ENCODE data around the gene NTN4. TPM values are rescaled to one million over a fixed set of nuclear protein-coding genes. Genes with fewer than 3 reads are reported as not detected.
"Not testable (repeated sequence)": the region's sequence is repeated elsewhere in the genome, so short reads cannot be mapped to it uniquely, and the experiment has no call there.

The NTN4 gene
- total RNA-seq, 1 donor from 2014 or later, result 0.13 TPM

DNA sequence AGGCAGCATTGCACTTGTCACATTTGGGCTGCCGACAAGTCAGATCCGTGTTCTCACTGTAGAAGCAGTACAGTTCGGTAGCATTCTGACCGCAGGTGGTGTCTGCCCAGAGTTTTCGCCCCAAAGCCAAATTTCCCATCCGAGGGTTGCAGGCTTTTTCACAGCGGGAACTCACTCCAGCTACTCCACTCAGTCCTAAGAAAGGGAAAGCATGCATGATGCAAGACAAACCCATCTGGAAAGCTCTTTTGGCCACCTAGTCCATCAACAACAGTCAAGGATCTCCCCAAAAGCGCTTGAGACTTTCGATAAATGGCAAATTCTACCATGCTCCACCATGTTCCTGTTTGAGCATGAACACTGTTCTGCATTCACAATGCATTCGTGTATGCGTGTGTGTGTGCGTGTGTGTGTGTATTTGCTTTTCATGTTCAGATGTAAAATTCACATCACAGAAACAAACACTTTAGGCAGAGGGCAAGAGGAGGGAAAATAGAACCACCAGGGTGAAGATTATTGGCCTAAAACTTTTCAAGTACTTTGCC, 3.2 kb downstream of the NTN4 start:
- peaks cover 12% of the 10 kb centered on the region for H3K27me3 Mint-ChIP-seq (ENCODE audit: unreplicated experiment)
- H3K4me3 Mint-ChIP-seq (ENCODE audit: unreplicated experiment), result no peak overlapping the region
- H3K36me3 Mint-ChIP-seq (ENCODE audit: low read depth, unreplicated experiment), result no peaks in the 10 kb centered on the region
- DNase-seq (ENCODE audit: low spot score), result no peak
- no peaks in the 10 kb centered on the region for H3K9me3 Mint-ChIP-seq (ENCODE audit: unreplicated experiment)
- H3K4me1 Mint-ChIP-seq (ENCODE audit: unreplicated experiment), result peaks cover 4% of the 10 kb centered on the region
- no peak overlapping the region for H3K27ac Mint-ChIP-seq (ENCODE audit: unreplicated experiment)
- no peak for TF ChIP-seq CTCF (IDR thresholded peaks at IDR 0.05; ENCODE audit: unreplicated experiment)

DNA sequence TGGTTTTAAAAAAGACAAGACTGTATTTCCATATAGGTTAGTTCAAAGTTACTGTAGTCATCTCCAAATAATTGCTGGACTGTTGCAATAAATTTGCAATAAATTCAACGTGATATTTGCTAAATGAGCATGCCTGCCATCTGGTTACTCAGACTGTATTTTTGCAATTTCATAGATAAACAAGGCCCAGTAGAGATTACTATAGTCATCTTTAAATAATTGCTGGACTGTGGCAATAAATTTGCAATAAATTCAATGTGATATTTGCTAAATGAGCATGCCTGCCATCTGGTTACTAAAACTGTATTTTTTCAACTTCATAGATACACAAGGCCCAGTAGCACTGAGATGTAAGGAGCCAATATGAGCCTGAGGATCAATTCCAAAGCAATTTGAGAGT, 5.6 kb downstream of the NTN4 start:
- DNase-seq (ENCODE audit: low spot score), result no peak
- Mint-ChIP-seq H3K27me3 (ENCODE audit: unreplicated experiment) (peaks cover 3% of the 10 kb centered on the region), H3K36me3 (ENCODE audit: low read depth, unreplicated experiment) (no peaks in the 10 kb centered on the region), H3K4me1 (ENCODE audit: unreplicated experiment) (peaks cover 4% of the 10 kb centered on the region), H3K4me3 (ENCODE audit: unreplicated experiment) (no peak overlapping the region), H3K9me3 (ENCODE audit: unreplicated experiment) (no peaks in the 10 kb centered on the region), H3K27ac (ENCODE audit: unreplicated experiment) (no peak overlapping the region)
- no peak for TF ChIP-seq CTCF (IDR thresholded peaks at IDR 0.05; ENCODE audit: unreplicated experiment)

- no peaks in the 10 kb centered on the region for H3K9me3 Mint-ChIP-seq (ENCODE audit: unreplicated experiment)
- no peak overlapping the region for H3K4me3 Mint-ChIP-seq (ENCODE audit: unreplicated experiment)
- peaks cover 3% of the 10 kb centered on the region for H3K27me3 Mint-ChIP-seq (ENCODE audit: unreplicated experiment)
- TF ChIP-seq CTCF (IDR thresholded peaks at IDR 0.05; ENCODE audit: unreplicated experiment), result no peak
- no peak overlapping the region for H3K27ac Mint-ChIP-seq (ENCODE audit: unreplicated experiment)
- H3K4me1 Mint-ChIP-seq (ENCODE audit: unreplicated experiment), result no peaks in the 10 kb centered on the region
- no peaks in the 10 kb centered on the region for H3K36me3 Mint-ChIP-seq (ENCODE audit: low read depth, unreplicated experiment)
- no peak for DNase-seq (ENCODE audit: low spot score)
Measured at GRCh38 chr12:95784286-95784685, 6.3 kb downstream of the NTN4 start.

DNA sequence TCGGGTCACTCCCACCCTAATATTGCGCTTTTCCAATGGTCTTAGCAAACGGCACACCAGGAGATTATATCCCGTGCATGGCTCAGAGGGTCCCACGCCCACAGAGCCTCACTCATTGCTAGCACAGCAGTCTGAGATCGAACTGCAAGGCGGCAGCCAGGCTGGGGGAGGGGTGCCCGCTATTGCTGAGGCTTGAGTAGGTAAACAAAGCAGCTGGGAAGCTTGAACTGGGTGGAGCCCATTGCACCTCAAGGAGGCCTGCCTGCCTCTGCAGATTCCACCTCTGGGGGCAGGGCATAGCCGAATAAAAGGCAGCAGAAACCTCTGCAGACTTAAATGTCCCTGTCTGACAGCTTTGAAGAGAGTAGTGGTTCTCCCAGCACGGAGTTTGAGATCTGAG, 15.1 kb downstream of the NTN4 start:
- H3K36me3 Mint-ChIP-seq (ENCODE audit: low read depth, unreplicated experiment); H3K27ac Mint-ChIP-seq (ENCODE audit: unreplicated experiment); H3K4me1 Mint-ChIP-seq (ENCODE audit: unreplicated experiment); DNase-seq (ENCODE audit: low spot score); H3K4me3 Mint-ChIP-seq (ENCODE audit: unreplicated experiment); H3K27me3 Mint-ChIP-seq (ENCODE audit: unreplicated experiment); H3K9me3 Mint-ChIP-seq (ENCODE audit: unreplicated experiment): not testable (repeated sequence)

DNA sequence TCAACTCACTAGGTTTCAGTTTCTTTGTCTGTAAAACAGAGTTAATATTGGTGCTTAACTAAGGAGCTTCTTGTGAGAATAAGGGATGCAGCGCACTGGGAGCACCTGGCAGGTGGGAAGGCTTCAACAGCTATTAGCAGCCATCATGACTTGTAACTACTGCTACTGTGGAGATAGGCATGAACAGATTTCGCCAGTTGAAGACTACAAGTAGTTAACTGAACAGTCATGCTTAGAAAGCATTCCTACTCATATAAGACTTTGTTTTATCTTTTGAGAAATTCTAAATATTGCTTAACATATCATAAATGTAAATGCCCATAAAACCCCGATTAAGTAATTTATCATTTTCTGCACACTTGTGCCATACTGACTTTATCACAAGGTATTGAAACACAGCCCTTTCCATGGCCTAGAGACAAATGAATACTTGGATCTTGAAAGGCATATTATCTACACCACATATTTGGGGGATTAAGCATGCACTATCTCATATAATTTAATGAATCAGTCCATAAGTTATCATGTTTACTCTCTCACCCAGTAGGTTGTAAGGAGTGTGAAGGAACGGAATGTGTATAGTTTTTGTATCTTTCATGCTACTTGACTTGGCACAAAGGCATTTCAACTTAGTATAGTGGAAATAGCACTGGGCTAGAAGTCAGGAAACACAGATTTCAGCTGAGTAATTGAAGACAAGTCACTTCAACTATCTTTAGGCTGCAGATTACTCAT, 16.1 kb downstream of the NTN4 start:
- no peak for DNase-seq (ENCODE audit: low spot score)
- Mint-ChIP-seq H3K4me1 (ENCODE audit: unreplicated experiment) (no peaks in the 10 kb centered on the region), H3K27me3 (ENCODE audit: unreplicated experiment) (no peaks in the 10 kb centered on the region), H3K4me3 (ENCODE audit: unreplicated experiment) (no peak overlapping the region), H3K27ac (ENCODE audit: unreplicated experiment) (no peak overlapping the region), H3K36me3 (ENCODE audit: low read depth, unreplicated experiment) (no peaks in the 10 kb centered on the region), H3K9me3 (ENCODE audit: unreplicated experiment) (no peaks in the 10 kb centered on the region)
- no peak for TF ChIP-seq CTCF (IDR thresholded peaks at IDR 0.05; ENCODE audit: unreplicated experiment)
